ENCODE data around the gene PRSS3.
"Not testable (repeated sequence)": the region's sequence is repeated elsewhere in the genome, so short reads cannot be mapped to it uniquely, and the experiment has no call there.

Gene PRSS3

DNA sequence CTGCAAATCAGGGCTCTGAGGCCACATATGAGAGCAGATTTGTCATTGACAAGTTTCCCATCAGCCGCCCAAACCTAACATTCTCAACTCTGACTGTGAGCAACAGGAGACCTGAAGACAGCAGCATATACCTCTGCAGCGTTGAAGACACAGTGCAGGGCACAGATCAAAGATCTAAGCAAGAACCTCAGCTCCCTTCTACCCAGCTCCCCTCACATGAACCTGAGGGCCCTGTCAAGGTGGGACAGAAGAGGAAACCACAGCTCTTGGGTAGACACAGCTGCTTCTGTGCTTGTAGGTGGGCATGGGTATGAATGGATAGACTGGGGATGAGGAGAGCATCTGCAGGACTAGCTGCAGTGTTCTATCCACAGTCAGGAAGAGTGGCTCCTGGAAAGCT is 8.7 kb upstream of the PRSS3 start:
- DNase-seq (ENCODE audit: low read depth in 2 of 2): no peak

DNA sequence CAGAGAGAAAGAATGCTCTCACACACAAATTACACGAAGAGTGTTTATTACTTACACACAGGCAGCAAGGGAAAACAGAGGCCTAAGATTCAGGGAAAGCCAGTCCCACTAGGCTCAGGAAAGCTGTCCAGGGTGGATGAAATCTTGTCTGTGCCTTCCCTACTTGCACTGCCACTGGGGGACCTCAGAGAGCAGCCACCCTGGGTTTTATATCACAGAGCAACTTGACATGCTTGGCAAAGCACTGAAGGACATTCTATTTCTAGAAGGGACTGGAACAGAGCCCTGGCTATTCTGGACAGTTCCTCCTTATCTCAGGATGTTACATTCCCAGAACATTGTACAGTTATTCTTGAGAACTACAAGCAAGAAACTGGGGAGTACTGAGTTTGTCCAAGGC is 7.5 kb upstream of the PRSS3 start:
- DNase-seq (ENCODE audit: low read depth in 2 of 2): no peak

DNA sequence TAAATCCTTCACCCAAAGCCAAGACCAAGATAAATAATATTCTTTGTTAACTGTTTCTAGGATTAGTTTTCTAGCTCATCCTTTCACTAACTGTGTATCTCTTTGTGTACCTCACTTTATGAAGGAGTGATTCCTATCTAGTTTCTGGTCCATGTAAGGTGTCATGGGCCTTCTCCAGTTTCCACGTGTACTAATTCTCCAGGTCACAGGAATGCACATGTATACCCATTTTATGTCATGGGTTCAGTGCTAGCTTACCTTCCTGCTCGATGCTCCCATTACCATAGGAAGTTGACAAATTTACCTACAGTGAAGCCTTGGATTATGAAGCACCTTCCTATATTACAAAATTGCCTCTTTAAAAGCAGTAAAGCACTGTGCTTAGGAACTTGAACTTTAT is 5.9 kb upstream of the PRSS3 start:
- not testable (repeated sequence) for DNase-seq (ENCODE audit: low read depth in 2 of 2)

DNA sequence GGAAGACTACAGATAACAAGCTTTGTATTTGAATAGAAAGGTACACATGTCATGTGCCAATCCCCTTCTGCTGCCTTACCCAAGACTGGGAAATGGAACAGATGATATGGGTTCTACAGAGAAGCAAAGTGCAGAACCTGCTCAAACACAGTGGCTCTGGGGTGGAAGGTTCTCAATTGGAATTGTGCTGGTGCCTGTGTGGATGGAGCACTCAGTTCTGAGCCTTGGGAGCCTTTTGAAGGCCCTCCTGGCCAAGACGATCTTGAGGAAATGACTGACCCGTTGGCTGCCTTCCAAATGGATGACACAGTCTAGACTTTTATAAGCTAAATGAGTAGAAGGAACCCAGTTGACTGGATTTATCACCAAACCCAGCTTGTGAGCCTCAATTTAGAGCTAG is 4.2 kb upstream of the PRSS3 start:
- no peak for DNase-seq (ENCODE audit: low read depth in 2 of 2)

DNA sequence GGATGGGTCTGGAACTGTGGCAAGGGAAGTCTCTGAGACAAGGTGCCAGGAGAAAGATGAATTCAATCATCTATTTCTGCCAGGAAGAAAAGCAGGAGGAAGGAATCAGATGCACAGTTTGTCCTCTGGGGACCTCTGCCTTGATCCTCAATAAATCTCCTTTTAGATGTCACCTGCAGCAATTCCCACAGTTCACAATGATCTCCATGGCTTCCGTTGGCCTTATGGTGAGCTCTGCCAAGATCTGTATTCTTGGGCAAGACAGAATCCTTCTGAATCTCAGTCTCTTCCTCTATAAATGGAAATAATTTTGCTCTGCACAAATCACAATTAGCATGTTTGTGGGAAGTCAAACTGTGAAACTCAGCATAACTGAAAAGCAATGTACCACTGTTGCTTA is 1.9 kb upstream of the PRSS3 start:
- DNase-seq (ENCODE audit: low read depth in 2 of 2): not testable (repeated sequence)

DNA sequence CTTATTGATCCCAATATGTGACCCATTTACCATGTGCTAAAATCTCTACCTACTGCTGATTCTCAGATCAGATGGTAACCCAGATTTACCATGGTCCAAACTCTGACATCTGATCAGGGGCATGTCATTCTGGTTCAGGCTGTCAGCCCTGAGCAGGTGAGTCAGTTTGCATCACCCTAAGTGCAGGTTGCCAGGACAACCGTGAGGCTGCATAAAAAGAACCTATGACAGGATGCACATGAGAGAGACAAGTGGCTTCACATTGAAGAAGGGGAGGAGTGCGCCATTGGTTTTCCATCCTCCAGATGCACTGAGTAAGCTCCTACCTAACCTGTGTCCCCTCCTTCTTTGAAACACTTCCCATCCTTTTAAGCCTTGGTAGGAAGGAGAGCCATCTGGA is 801 bp upstream of the PRSS3 start:
- DNase-seq (ENCODE audit: low read depth in 2 of 2): no peak

DNA sequence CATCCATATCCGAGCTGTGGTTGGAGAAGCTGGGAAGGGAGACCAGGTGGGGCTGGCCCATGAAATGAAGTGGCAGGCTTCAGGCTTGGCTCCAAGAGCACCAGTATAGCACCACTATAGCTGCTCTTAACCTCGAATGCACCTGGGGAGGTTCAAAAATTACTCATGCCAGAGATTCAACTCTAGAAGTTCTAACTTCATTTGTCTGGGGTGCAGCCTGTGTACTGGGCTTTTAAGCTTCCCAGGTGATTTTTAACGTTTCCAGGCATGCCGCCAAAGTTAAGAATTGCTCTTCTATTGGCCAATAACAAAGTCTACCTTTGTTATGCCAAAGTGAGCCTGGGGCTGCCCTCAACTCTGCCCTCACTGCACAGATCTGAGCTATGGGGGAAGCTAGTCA is 458 bp downstream of the PRSS3 start:
- DNase-seq (ENCODE audit: low read depth in 2 of 2): no peak

DNA sequence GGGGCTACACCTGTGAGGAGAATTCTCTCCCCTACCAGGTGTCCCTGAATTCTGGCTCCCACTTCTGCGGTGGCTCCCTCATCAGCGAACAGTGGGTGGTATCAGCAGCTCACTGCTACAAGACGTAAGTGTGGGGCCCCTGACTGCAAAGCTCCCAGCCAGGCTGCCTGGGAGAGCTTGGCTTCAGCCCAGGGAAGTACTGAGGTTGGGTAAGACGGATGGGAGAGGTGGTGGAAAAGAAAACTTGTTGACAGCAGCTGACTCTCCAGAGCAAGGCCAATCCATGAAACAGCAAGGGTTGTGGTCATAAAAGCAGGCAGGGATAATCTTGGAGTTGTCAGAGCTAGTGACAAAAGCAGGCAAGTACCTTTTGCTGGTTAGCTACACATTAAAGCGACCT is 1.3 kb downstream of the PRSS3 start:
- not testable (repeated sequence) for DNase-seq (ENCODE audit: low read depth in 2 of 2)

DNA sequence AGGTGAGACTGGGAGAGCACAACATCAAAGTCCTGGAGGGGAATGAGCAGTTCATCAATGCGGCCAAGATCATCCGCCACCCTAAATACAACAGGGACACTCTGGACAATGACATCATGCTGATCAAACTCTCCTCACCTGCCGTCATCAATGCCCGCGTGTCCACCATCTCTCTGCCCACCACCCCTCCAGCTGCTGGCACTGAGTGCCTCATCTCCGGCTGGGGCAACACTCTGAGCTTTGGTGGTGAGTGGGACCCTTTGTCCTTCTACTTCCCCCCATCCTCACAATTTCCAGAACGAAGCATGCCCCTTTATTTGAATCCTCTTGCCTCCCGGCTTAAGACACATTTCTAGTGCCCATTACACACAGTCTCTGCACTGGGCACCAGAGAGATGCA is 2.5 kb downstream of the PRSS3 start:
- DNase-seq (ENCODE audit: low read depth in 2 of 2): no peak

DNA sequence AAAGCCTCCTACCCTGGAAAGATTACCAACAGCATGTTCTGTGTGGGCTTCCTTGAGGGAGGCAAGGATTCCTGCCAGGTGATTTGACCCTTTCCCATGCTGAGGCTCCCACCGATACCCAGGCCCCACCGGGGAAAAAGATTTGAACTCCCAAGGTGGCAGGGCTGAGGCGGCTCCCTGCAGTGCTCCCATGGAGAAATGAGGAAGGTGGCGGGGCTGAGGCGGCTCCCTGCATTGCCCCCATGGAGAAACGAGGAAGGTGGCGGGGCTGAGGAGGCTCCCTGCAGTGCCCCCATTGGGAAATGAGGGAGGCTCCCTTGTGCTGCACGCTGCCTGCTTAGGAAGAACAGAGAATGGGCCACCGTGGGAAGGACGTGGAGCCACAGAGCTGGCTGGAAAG is 3.2 kb downstream of the PRSS3 start:
- no peak for DNase-seq (ENCODE audit: low read depth in 2 of 2)

DNA sequence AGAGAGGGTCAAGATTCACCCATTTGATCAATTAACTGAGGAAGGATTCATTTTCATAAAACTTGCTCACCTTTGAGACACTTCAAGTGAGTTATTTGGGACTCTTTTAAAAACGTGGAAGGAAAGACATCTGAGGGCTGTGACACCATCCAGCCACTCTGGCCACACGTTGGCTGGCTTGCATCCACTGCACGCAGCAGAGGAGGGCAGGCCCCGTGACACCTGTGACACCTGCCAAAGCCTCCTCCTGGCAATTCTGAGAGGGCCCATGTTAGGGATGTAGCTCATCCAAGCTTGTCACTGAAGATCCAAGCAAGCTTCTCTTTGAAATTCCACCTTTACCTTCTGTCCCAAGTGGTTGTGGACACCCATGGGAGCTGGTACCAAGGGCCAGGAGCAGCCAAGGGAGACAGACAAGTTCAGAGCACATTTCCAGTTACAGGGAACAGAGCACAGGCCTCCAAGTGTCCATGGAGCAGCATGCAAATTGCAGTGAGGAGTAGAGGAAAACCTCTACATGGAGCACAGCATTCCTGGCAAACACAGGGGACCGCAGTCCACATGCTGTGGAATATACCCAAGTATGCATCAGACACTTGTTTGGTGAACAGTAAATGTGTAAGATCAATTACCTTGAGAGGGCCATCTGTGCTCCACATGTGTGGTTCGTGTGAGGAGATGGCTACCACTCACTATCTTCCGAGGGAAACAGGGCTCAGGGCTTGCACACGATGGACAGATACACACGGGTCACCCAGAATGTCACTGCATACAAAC is 4.8 kb downstream of the PRSS3 start:
- no peak for DNase-seq (ENCODE audit: low read depth in 2 of 2)

DNA sequence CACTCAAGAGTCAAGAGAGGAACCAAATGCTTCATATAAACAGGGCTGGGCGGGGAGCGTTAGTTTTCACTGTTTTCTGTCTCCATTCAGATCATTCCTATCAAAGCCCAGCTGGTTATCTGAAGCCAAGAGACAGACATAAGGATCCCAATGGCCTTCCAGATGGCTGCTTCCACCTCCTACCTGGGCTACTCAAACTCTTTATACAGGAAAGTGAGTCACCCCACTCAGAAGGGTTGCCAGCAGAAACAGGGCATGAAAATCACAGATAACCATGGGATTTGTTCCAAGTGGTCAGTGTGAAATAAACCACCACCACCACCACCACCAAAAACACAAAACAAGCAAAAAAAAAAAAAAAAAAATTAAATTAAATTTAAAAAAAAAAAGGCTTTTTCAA is 5.5 kb downstream of the PRSS3 start:
- DNase-seq (ENCODE audit: low read depth in 2 of 2): no peak

DNA sequence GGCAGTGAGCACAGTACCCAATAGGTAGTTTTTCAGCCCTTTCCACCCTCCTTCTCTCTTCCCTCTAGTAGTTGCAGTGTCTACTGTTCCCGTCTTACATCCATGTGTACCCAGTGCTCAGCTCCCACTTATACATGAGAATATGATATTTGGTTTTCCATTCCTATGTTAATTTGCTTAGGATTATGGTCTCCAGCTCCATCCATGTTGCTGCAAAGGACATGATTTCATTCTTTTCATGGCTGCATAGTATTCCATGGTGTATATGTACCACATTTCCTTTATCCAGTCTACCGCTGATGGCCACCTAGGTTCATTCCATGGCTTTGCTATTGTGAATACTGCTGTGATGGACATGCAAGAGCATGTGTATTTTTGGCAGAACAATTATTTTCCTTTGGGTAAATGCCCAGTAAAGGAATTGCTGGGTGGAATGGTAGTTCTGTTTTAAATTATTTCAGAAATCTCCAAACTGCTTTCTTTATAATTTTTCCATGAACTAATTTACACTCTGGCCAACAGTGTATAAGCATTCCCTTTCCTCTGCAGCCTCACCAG is 6.7 kb downstream of the PRSS3 start:
- not testable (repeated sequence) for DNase-seq (ENCODE audit: low read depth in 2 of 2)

DNA sequence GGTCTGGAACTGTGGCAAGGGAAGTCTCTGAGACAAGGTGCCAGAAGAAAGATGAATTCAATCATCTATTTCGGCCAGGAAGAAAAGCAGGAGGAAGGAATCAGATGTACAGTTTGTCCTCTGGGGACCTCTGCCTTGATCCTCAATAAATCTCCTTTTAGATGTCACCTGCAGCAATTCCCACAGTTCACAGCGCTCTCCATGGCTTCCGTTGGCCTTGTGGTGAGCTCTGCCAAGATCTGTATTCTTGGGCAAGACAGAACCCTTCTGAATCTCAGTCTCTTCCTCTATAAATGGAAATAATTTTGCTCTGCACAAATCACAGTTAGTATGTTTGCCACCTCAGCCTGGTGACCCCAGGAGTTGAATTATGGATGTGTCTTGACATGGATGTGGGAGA is 8.8 kb downstream of the PRSS3 start:
- not testable (repeated sequence) for DNase-seq (ENCODE audit: low read depth in 2 of 2)

DNA sequence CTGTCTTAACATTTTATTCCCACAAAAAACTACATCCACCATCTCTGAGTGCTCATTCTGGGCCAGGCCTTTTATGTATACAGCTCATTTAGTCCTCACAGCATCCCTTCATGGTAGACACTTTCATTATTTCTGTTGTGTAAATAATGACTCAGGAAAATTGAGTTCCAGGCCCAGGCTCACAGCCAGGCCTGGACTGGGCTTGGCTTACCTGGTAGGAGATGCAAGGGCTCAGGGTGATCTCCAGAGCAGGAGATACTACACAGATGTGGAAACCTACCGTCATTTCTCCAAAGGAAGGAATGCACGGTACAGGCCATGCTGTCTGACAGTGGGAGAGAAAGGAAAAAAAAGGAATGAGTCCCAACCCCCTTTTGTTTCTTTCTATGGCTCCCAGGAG is 11.8 kb downstream of the PRSS3 start:
- not testable (repeated sequence) for DNase-seq (ENCODE audit: low read depth in 2 of 2)

DNA sequence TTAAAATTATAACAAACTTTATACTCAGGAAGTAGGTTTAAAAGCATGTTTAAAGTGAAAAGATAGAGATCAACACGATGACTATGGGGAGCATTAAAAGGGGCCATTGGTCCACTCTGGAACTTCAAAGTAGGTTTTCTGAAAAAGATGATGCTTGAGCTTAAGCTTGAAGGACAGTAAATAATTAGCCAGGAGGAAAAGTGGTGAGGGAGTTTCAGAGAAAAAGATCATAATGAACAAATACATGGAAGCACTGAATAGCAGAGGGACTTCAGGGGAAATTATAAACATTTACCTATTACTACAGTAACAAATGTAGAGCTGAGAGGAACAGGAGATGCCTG is 13.6 kb downstream of the PRSS3 start:
- DNase-seq (ENCODE audit: low read depth in 2 of 2): not testable (repeated sequence)

DNA sequence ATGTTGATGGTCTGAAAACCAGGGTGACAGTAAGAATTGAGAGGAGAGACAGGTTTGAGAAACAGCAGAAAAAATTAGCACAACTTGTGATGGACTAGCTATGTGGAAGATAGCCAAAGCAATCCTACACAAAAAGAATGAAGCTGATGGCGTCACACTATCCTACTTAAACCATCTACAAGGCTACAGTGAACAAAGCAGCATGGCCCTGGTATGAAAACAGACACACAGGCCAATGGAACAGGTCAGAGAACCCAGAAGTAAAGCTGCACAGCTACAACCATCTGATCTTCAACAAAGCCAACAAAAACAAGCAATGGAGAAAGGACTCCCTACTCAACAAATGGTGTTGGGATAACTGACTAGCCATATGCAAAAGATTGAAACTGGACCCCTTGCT is 14.1 kb downstream of the PRSS3 start:
- no peak for DNase-seq (ENCODE audit: low read depth in 2 of 2)

DNA sequence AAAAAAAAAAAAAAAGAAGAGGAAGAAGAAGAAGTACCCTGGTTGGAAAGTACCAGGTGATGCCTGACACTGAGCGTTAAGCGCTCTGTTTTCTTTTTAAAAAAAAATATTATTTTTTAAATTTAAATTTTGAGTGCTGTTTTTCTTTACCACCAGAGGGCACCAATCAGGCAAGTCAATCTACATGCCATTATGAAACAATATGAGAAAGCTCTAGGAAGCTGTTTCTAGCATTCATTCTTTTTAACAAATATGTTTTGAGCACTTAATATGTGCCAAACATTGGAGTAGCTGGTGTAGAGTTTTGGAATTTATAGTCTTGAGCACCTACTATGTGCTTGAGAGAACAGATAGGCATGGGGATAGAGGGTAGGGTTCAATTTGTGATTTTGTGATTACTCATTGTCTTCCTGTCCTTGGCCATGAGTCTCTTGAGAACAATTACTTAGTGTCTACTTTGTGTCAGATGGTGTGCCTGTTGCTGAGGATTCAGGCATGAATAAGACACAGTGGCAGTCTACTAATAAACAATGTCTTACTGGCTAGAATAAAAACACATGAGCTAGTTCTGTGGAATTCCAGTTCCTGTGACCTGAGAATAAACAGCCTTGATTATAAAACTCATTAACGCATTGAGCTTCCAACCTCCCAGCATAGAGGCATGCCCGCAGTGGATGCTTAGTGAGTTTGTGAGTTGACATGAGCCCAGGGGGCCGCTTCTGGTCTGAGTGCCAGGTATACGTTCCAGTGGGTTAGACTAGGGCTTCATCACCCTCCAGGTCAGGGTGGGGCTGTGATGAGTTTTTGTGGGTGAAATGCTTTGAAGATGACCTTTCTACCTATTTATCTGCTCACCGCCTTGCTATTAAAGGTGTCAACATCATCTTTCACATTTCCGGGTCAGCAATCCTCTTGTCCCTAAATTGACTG is 18.6 kb downstream of the PRSS3 start:
- no peak for DNase-seq (ENCODE audit: low read depth in 2 of 2)

DNA sequence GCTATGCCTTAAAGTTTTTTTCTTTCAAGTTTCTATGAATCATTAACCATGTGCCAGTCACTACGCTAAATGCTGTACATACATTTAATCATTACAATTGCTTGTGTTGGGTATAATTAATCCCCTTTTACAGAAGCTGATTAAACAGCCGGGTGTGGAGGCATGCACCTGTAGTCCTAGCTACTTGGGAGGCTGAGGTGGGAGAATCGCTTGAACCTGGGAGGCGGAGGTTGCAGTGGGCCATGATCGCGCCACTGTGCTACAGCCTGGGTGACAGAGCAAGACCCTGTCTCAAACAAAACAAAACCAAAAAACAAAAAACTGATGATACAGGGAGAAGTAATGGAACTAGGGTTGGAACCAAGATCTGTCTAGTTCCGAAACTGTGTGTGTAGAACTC is 20.4 kb downstream of the PRSS3 start:
- no peak for DNase-seq (ENCODE audit: low read depth in 2 of 2)

DNA sequence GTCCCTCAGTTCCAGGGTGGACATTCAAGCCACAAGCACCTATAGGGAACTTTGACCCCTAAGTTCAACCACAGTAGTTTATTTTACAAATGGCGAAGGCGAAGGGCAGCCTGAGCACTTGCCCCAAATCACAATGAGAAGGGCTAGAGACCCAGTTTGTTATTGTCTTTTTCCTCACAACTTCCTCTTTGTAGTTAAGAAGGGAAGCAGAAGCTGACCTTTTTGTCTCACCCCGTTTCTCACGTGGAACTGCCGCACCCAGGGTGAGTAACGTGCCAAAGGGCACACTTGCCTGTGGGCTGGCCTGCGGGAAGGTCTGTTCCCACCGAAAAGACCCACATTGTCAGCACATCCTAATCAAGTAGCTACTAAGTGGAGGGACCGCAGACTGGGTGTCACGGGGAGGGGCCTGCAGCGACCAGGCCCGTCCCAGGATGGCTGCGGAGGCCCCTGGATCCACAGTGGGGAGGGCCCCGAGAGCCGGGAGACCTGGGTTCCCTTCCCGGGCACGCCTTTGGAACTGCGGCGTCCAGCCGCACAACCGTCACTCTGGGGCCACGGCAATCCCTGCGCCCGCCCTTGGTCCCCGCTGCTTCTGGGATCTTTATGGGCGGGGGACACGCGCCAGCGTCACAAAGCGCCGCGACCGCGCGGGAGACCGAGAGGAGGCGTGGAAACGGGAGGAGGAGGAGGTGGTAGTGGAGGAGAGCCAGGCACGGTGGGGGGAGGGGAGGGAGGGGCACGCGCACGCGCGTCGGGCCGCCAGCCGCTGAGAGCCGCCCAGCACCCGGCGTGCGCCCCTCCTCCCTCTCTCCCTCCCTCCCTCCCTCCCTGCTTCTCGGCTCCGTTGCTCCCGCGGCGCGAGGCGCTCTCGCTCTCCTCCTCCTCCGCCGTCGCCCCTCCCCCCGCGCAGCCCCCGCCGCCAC is 21.2 kb downstream of the PRSS3 start, which contains the start of gene UBE2R2:
Gene UBE2R2 (plus strand): TSS at position 834 of the 926 bp plus-strand sequence. CDS start 598 bp downstream, outside the sequence.
- peak; percentile 89 to 92 for DNase-seq (ENCODE audit: low read depth in 2 of 2)

DNA sequence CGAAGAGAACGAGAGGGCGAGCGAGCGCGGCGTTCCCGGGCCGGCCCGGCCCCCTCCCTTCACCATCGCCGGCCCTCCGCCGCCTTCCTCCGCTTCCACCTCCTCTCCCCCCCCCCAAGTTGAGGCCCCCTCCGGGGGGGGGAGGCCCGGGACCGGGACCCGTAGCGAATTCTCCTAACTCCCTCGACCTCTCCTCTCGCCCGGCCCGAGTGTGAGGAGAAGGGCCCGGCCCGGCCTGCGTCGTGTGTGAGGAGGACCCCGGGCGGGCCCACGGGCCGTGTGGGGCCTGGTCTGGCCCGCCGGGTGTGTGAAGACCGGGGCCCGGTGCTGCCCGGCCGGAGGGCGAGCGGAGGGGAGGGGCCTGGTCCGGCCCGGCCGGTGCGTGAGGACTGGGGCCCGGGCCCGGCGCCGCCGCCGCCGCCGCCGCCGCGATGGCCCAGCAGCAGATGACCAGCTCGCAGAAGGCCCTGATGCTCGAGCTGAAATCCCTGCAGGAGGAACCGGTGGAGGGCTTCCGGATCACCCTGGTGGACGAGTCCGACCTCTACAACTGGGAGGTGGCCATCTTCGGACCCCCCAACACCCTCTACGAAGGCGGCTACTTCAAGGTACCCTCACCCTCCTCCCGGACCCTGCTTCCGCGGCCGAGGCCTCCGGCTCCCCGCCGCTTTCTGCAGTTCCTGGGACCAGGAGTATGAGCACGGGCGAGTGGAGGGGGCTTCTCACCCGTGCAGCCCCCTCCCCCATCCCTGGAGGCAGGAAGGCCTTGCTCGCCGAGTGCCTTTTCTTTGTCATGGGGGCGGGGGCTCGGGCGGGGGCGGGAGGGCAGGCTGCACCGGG is 22.2 kb downstream of the PRSS3 start:
- DNase-seq (ENCODE audit: low read depth in 2 of 2): peak; percentile 22 to 40
